SU-DHL-6 (cell line): Measurements from ENCODE around the gene SLC11A1.

Source experiments
- H2AFZ ChIP-seq: fragments of 200-600 bp; sonication (generic); 2 replicates; pipeline ENCODE4 v1.6.1; 2014; ENCODE audit warnings: low read depth, mild to moderate bottlenecking, moderate library complexity, mixed read lengths, antibody characterized with exemption, low read length; ENCODE audit not compliant: severe bottlenecking
- H3F3A ChIP-seq: fragments of 200-600 bp; shearing (Covaris generic); 2 replicates; pipeline ENCODE4 v1.6.0; 2016; ENCODE audit warnings: antibody characterized with exemption, mild to moderate bottlenecking; ENCODE audit not compliant: insufficient read depth
- H3K27ac ChIP-seq: fragments of 200-600 bp; sonication (generic); 2 replicates; pipeline ENCODE4 v1.5.1; 2016; ENCODE audit warnings: low read depth, mild to moderate bottlenecking, low read length, moderate library complexity, mixed read lengths
- H3K27me3 ChIP-seq: fragments of 200-600 bp; sonication (generic), shearing (Covaris generic); 2 replicates; pipeline ENCODE4 v1.6.0; 2014; ENCODE audit warnings: mild to moderate bottlenecking, low read length
- H3K36me3 ChIP-seq: fragments of 200-600 bp; sonication (generic); 2 replicates; pipeline ENCODE4 v1.6.1; 2014; ENCODE audit warnings: mild to moderate bottlenecking, low read length, mixed read lengths
- H3K4me2 ChIP-seq: fragments of 300-600, 200-600 bp; shearing (Covaris generic), sonication (generic); 2 replicates; pipeline ENCODE4 v1.6.0; 2014; ENCODE audit warnings: low read length, low read depth, mild to moderate bottlenecking; ENCODE audit not compliant: poor library complexity, severe bottlenecking
- H3K4me3 ChIP-seq: fragments of 200-600 bp; sonication (generic); 2 replicates; pipeline ENCODE4 v1.5.1; 2014; ENCODE audit warnings: antibody characterized with exemption, low read length, mild to moderate bottlenecking, mixed read lengths; ENCODE audit not compliant: insufficient read depth, poor library complexity, severe bottlenecking
- H3K79me2 ChIP-seq: fragments of 200-600 bp; sonication (generic); 2 replicates; pipeline ENCODE4 v1.6.1; 2014; ENCODE audit warnings: mild to moderate bottlenecking, low read length, moderate library complexity; ENCODE audit not compliant: insufficient read depth
- H3K9ac ChIP-seq: fragments of 200-600 bp; sonication (generic); 2 replicates; pipeline ENCODE4 v1.7.0; 2014; ENCODE audit warnings: mild to moderate bottlenecking, low read length
- H3K9me2 ChIP-seq: fragments of 200-600 bp; sonication (generic); replicated peaks from 2 replicates; pipeline ENCODE4 v1.6.1; 2014; ENCODE audit warnings: low read length; ENCODE audit not compliant: insufficient read depth
- H3K9me3 ChIP-seq: fragments of 200-600 bp; sonication (generic); 2 replicates; pipeline ENCODE4 v1.6.1; 2014; ENCODE audit warnings: low read length, mixed read lengths; ENCODE audit not compliant: insufficient read depth
- H4K20me1 ChIP-seq: fragments of 200-600 bp; sonication (generic); 2 replicates; pipeline ENCODE4 v1.6.1; 2014; ENCODE audit warnings: low read depth, mild to moderate bottlenecking, antibody characterized with exemption, low read length, moderate library complexity, mixed read lengths
- CTCF ChIP-seq: fragments of 200-600 bp; sonication (generic); IDR thresholded peaks from one replicate; pipeline ENCODE4 v1.5.1; 2017; ENCODE audit warnings: antibody characterized with exemption, mild to moderate bottlenecking, low read length, moderate library complexity; ENCODE audit not compliant: insufficient read depth, poor library complexity, severe bottlenecking
- EZH2phosphoT487 ChIP-seq: fragments of 200-600 bp; sonication (generic), shearing (Covaris generic); conservative IDR thresholded peaks from 2 replicates; pipeline ENCODE4 v1.6.1; 2018; ENCODE audit warnings: mild to moderate bottlenecking, antibody characterized with exemption, low read length, moderate library complexity, mixed read lengths

Gene SLC11A1

GRCh38 chr2:218381916-218382366 lies at the start of gene SLC11A1:
SLC11A1 (plus strand) TSS chr2:218382273; CDS start chr2:218382369, 96 bp downstream.
- no peaks in the 10 kb centered on the region for H3K9me3 ChIP-seq
- H3K27me3 ChIP-seq = no peaks in the 10 kb centered on the region
- H3K4me2 ChIP-seq = no peak within 1 kb of the TSS
- H3K27ac ChIP-seq = no peak within 1 kb of the TSS
- H3K4me3 ChIP-seq = no peak within 1 kb of the TSS
- no peaks in the 10 kb centered on the region for H3K9me2 ChIP-seq
- no peak within 1 kb of the TSS for H3K9ac ChIP-seq
- no peaks in the 10 kb centered on the region for H4K20me1 ChIP-seq
- no peaks in the 10 kb centered on the region for H3F3A ChIP-seq
- no peaks in the 10 kb centered on the region for H3K36me3 ChIP-seq
- no peaks in the 10 kb centered on the region for H3K79me2 ChIP-seq
- no peak within 1 kb of the TSS for H2AFZ ChIP-seq
- TF ChIP-seq CTCF (no peak), EZH2phosphoT487 (no peak)

- H3K9ac ChIP-seq = no peak overlapping the region
- no peaks in the 10 kb centered on the region for H4K20me1 ChIP-seq
- H3K36me3 ChIP-seq = no peaks in the 10 kb centered on the region
- no peaks in the 10 kb centered on the region for H3K27me3 ChIP-seq
- no peak for TF ChIP-seq EZH2phosphoT487
- TF ChIP-seq CTCF = no peak
- H2AFZ ChIP-seq = no peak overlapping the region
- H3K9me3 ChIP-seq = no peaks in the 10 kb centered on the region
- H3K79me2 ChIP-seq = no peaks in the 10 kb centered on the region
- no peak overlapping the region for H3K27ac ChIP-seq
- H3K4me2 ChIP-seq = no peak overlapping the region
- H3K9me2 ChIP-seq = no peaks in the 10 kb centered on the region
- no peaks in the 10 kb centered on the region for H3F3A ChIP-seq
- H3K4me3 ChIP-seq = no peak overlapping the region
Measured at GRCh38 chr2:218332288-218332687, 49.8 kb upstream of the SLC11A1 start.

- Histone ChIP-seq H4K20me1 (no peaks in the 10 kb centered on the region), H3K79me2 (no peaks in the 10 kb centered on the region), H2AFZ (no peak overlapping the region), H3K27ac (no peak overlapping the region), H3K9me2 (no peaks in the 10 kb centered on the region), H3F3A (no peaks in the 10 kb centered on the region), H3K4me2 (no peak overlapping the region), H3K4me3 (no peak overlapping the region), H3K36me3 (no peaks in the 10 kb centered on the region), H3K27me3 (no peaks in the 10 kb centered on the region), H3K9ac (no peak overlapping the region), H3K9me3 (no peaks in the 10 kb centered on the region)
- TF ChIP-seq CTCF (no peak), EZH2phosphoT487 (no peak)
Measured at GRCh38 chr2:218332920-218333645, 49.0 kb upstream of the SLC11A1 start.
